ENCODE data around the gene SH2D6.

SH2D6 gene

DNA sequence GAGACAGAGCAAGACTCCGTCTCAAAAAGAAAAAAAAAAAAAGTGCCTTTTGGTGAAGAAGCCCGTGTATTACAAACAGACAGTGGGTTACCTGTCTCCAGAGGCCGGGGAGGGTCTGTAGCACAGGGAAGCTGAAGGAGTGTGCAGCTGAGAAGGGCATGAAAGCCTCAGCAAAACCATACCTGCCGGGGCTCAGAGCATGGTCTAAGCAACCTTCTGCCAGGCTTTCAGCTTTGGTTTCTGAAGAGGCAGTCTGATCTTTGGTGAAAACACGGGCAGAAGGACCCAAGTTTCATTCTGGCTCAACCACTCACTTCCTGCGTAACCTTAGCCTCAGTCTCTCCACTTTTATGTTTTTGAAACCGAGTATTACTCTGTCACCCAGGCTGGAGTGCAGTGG lies 21.5 kb downstream of the SH2D6 start:
- no peak for DNase-seq (ENCODE audit: low spot score)

- DNase-seq (ENCODE audit: low spot score): no peak
These were observed 22.2 kb downstream of the SH2D6 start for GRCh38 chr2:85440729-85441128.

DNA sequence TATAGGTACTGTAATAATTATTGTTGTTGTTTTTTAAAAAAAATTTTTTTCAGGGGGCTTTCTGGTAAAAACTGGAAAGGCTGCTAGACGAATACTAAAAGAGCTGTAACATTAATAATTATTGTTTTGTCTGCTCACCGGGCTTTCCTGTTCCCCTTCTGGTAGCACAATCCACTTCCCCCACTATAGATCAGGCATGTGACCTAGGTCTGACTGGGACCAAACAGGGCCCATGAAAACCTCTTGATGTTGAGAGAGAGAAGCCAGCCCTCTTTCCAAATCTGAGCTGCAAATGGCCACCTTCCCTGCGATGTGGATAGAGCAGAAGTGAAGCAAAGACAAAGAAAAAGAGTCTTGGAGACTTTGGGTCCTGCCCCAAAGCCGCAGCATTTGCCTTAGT lies 23.4 kb downstream of the SH2D6 start:
- DNase-seq (ENCODE audit: low spot score): no peak

- DNase-seq (ENCODE audit: low spot score): no peak
These were observed 26.2 kb downstream of the SH2D6 start for GRCh38 chr2:85444629-85445172.

GRCh38 chr2:85445316-85446295 lies 27.1 kb downstream of the SH2D6 start:
- DNase-seq (ENCODE audit: low spot score): no peak

GRCh38 chr2:85446296-85447221 lies 28.0 kb downstream of the SH2D6 start:
- no peak for DNase-seq (ENCODE audit: low spot score)

DNA sequence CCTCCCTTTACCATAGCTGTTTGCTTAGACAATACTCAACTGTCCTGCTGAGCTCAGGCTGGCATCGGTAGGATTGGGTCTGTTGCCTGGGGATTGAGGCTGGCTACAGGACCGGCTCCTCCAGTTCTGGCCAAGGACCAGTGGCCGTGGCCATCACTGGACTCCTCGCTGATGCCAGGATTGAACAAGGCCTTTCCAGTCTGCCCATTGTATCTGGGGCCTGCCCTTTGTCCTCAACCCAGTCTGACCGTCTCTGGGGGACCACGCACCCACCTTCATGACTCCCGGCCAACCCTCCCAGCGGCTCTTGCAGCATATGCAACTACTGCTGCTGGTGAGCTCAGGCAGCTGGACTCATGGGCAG lies 28.7 kb downstream of the SH2D6 start:
- no peak for DNase-seq (ENCODE audit: low spot score)

GRCh38 chr2:85448461-85449213 lies 30.1 kb downstream of the SH2D6 start:
- DNase-seq (ENCODE audit: low spot score): no peak

GRCh38 chr2:85449214-85449588 lies 30.7 kb downstream of the SH2D6 start:
- no peak for DNase-seq (ENCODE audit: low spot score)

- no peak for DNase-seq (ENCODE audit: low spot score)
These were observed 33.7 kb downstream of the SH2D6 start for GRCh38 chr2:85452237-85452636.

DNA sequence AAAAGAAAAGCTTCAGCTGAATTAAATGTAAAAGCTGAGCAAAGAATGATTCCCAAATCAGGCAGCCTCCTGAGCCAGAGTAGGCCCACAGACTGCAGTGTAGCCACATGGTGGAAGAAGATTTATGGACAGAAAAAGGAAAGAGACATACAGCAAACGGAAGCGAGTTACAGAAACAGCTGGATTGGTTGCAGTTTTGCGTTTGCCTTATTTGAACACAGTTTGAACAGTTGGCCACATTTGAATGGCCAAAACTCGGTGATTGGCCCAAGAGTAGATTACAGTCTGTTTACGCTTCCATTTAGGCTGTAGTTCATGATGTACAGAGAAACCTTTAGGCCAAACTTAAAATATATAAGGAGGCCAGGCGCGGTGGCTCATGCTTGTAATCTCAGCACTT lies 35.1 kb downstream of the SH2D6 start:
- DNase-seq (ENCODE audit: low spot score): no peak

GRCh38 chr2:85455552-85456090 lies 37.1 kb downstream of the SH2D6 start:
- no peak for DNase-seq (ENCODE audit: low spot score)

DNA sequence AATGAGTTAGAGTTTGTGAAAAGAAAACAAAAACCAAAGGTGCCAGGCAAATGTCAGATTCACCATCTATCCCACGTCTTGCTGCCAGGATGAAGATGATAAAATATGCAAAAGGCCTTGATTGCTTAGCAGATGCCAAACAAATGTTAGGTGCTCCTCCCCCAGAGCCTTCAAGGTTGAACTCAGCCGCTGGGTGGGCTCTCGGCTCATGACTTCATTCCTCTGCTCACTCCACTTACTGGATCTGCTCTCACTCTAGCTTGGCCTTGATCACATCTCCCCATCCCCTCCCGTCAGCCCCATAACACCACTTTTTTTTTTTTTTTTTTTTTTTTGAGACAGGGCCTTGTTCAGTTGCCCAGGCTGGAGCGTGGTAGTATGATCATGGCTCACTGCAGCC lies 38.5 kb downstream of the SH2D6 start:
- DNase-seq (ENCODE audit: low spot score): no peak

- no peak for DNase-seq (ENCODE audit: low spot score)
These were observed 39.4 kb downstream of the SH2D6 start for GRCh38 chr2:85457877-85458316.

GRCh38 chr2:85458601-85459563 lies 40.4 kb downstream of the SH2D6 start:
- DNase-seq (ENCODE audit: low spot score): no peak

- no peak for DNase-seq (ENCODE audit: low spot score)
These were observed 41.3 kb downstream of the SH2D6 start for GRCh38 chr2:85459771-85460170.

DNA sequence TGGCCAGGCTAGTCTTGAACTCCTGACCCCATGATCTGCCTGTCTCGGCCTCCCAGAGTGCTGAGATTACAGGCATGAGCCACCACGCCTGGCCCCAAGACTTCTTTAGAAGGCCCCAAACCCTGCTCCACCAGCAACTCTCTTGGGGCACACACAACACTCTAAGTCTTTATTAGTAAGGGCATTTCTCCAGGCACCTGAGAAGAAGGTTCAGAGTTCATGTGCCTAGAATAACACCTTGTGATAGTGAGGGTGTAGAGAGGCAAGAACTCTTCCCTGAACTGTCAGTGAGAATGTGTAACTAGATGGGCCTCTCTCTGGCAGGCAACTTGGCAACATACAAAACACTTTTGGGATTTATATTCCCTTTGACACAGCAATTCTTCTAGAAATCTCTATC lies 43.8 kb downstream of the SH2D6 start:
- no peak for DNase-seq (ENCODE audit: low spot score)

DNA sequence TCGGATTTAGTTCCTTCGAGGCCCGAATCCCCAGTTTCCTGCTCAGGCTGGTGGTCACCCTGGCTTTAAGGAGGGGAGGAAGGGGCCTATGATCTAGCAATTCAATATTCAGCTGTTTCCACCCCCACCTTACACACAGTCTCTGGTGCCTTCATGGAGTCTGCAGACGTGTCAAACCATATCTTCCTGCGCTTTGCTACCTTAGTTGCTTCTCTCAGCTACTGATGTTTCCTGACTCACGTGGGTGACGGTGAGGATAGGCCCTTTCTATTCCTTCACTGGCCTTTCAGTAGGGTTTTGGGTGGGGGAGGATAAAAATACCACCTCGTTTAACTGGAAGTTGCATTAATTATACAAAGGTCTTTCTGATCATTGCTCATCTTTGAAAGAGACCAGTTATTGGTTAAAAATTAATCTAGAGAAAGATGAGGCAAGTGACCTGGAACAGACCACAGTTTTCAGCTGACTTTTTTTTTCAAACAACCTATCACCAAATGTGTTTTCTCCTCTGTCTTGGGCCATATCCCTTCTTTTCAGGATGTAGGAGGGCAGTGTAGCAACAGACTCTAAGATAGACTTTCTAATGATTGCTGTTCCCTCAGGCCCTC lies 49.7 kb downstream of the SH2D6 start:
- DNase-seq (ENCODE audit: low spot score): no peak

GRCh38 chr2:85468704-85469349 lies 50.3 kb downstream of the SH2D6 start:
- DNase-seq (ENCODE audit: low spot score): no peak
